ENCODE measurements around the gene PCYT2. TPM values are rescaled to one million over a fixed set of nuclear protein-coding genes. Genes with fewer than 3 reads are reported as not detected.

PCYT2 gene
- total RNA-seq, 2 donors from 2014 or later, result 51.4 to 69.2 TPM

DNA sequence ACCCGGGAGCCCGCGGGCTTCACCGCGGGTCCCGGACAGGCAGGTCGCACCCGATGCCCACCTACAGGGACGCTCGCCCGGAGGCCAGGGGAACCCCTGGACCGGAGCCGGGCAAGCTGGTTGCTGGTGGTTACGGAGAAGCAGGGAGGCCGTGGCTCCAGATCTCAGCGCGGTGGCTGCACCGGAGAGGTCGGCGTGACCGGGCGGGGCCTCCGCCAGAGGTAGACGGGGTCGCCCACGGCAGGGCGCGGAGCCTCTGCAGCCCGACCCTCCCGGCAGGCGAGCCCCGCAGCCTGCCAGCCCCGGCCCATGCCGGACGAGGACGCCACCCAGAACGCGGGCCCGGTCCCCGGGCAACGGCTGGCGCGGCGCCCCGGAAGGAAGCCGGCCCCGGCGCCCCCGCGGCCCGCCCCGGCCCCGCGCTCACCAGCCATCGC is 341 bp downstream of the PCYT2 start:
- Histone ChIP-seq H3K27me3 (replicated peaks; ENCODE audit: insufficient read depth) (no peaks in the 10 kb centered on the region), H3K4me3 (peak overlapping the region; percentile 76 to 78), H3K9me3 (no peaks in the 10 kb centered on the region), H3K27ac (peak overlapping the region; percentile 63 to 75), H3K36me3 (peaks cover 10 to 11% of the 10 kb centered on the region in 2 donors), H3K4me1 (replicated peaks) (peaks cover 6% of the 10 kb centered on the region)
- no peak for DNase-seq (ENCODE audit: low spot score)
- WGBS, result under 1% methylated on average over 48 of the region's 55 CpGs
- intact Hi-C loops (cut with DNase I), result no loop called here
- TF ChIP-seq POLR2A (IDR thresholded peaks at IDR 0.05) (no peak), POLR2AphosphoS5 (IDR thresholded peaks at IDR 0.05) (no peak)
- TF ChIP-seq, protein P1, sequence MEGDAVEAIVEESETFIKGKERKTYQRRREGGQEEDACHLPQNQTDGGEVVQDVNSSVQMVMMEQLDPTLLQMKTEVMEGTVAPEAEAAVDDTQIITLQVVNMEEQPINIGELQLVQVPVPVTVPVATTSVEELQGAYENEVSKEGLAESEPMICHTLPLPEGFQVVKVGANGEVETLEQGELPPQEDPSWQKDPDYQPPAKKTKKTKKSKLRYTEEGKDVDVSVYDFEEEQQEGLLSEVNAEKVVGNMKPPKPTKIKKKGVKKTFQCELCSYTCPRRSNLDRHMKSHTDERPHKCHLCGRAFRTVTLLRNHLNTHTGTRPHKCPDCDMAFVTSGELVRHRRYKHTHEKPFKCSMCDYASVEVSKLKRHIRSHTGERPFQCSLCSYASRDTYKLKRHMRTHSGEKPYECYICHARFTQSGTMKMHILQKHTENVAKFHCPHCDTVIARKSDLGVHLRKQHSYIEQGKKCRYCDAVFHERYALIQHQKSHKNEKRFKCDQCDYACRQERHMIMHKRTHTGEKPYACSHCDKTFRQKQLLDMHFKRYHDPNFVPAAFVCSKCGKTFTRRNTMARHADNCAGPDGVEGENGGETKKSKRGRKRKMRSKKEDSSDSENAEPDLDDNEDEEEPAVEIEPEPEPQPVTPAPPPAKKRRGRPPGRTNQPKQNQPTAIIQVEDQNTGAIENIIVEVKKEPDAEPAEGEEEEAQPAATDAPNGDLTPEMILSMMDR (IDR thresholded peaks at IDR 0.05), result no peak

DNA sequence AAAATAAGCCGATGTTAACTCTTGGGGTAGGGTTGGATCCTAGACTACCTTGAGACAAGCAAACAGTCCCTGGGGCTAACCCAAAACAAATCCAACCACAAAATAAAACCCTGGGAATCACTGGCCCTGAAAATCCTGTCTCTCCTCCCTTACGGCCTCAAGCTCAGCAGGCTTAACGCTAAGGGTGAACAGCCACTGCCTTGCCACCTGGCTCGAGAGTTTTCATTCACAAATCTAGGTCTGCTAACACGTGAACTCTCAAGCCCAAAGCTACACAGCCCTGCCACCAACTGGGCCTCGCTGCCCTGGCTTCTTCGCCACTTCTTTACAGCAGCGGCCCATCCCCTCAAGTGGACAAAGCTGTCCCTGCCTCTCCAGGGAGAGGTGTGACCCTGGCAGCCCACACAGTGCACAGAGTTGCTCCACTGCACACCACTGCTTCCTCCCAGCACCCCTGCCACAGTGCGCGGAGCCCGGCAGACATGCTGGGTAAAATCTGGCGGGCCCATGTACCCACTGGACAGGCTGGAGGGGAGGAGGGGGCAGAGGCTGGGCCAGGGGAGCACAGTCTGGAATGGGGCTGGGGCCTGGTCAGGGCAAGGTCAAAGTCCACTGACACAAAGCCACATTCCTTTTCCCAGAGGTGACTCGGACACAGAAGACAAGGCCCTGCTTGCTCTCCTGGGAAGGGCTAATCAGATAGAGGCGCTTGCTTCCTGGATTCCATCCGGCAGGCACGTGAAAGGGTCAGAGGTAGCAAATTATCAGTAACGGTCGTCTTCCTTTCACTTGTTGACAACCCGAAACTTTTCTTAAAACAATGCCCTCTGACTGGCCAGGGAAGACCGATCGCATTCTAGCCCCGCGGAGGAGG is 996 bp downstream of the PCYT2 start:
- 35% methylated on average over 23 of the region's 23 CpGs for WGBS
- TF ChIP-seq, protein P1 (IDR thresholded peaks at IDR 0.05), result no peak
- no peak for TF ChIP-seq POLR2AphosphoS5 (IDR thresholded peaks at IDR 0.05)
- no peak for TF ChIP-seq POLR2A (IDR thresholded peaks at IDR 0.05)
- Histone ChIP-seq H3K9me3 (no peaks in the 10 kb centered on the region), H3K27ac (peak overlapping the region; percentile 63 to 75), H3K4me3 (peak overlapping the region; percentile 76 to 78), H3K36me3 (peaks cover 10 to 11% of the 10 kb centered on the region in 2 donors), H3K27me3 (replicated peaks; ENCODE audit: insufficient read depth) (no peaks in the 10 kb centered on the region), H3K4me1 (replicated peaks) (peaks cover 6% of the 10 kb centered on the region)
- intact Hi-C loops (cut with DNase I), result no loop called here
- DNase-seq (ENCODE audit: low spot score), result no peak

DNA sequence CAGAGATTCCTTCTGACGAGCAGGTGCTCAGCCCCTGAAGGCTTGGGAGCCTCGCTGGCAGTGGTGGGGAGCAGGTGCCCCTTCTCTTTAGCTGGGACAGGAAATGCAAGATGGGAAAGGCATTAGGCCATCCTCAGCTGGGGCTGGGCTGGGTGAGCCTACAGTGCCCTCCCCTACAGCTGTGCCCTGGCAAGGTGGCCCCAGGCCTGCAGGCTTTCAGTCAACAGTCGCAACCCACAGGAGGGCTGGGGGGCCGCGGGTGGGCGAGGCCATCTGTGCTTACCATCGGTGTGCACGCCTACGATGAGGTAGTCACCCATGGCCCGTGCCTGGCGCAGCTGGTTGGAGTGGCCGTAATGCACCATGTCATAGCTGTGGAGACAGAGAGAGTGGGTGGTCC is 2.0 kb downstream of the PCYT2 start:
- WGBS, result 98% methylated on average over 11 of the region's 12 CpGs
- Histone ChIP-seq H3K27ac (no peak overlapping the region), H3K9me3 (no peaks in the 10 kb centered on the region), H3K36me3 (peaks cover 7 to 10% of the 10 kb centered on the region in 2 donors), H3K27me3 (replicated peaks; ENCODE audit: insufficient read depth) (no peaks in the 10 kb centered on the region), H3K4me3 (no peak overlapping the region), H3K4me1 (replicated peaks) (peaks cover 6% of the 10 kb centered on the region)
- intact Hi-C loops (cut with DNase I), result no loop called here
- DNase-seq (ENCODE audit: low spot score), result no peak
- no peak for TF ChIP-seq POLR2AphosphoS5 (IDR thresholded peaks at IDR 0.05)
- TF ChIP-seq, protein P1 (IDR thresholded peaks at IDR 0.05), result no peak

DNA sequence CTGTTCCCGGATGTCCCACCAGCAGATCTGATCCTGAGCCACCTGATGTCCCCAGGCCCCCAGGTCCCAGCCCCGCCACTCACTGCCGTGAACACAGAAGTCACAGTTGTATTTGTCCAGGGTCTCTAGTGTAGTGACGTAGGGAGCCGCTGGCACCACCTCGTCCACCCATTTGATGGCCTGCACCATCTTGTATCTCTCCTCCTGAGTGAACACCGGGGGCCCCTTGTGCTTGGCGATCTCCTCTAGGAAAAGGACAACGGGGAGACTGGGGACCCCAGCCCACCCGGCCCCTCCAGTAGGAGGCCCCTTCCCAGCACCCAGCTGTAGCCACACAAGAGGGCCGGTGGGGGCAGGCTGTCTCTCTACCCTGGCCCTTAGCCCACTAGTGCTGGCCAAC is 2.4 kb downstream of the PCYT2 start:
- DNase-seq (ENCODE audit: low spot score), result no peak
- Histone ChIP-seq H3K4me3 (no peak overlapping the region), H3K4me1 (replicated peaks) (peaks cover 6% of the 10 kb centered on the region), H3K27ac (no peak overlapping the region), H3K9me3 (no peaks in the 10 kb centered on the region), H3K27me3 (replicated peaks; ENCODE audit: insufficient read depth) (no peaks in the 10 kb centered on the region), H3K36me3 (peaks cover 4 to 5% of the 10 kb centered on the region in 2 donors)
- intact Hi-C loops (cut with DNase I), result no loop called here
- TF ChIP-seq, protein P1 (IDR thresholded peaks at IDR 0.05), result no peak
- no peak for TF ChIP-seq POLR2AphosphoS5 (IDR thresholded peaks at IDR 0.05)
- TF ChIP-seq POLR2A (IDR thresholded peaks at IDR 0.05), result no peak
- WGBS, result 96% methylated on average over 11 of the region's 11 CpGs

Measured in prostate gland (tissue), 2 donors.